ENCODE data around the gene BAIAP3.

DNA sequence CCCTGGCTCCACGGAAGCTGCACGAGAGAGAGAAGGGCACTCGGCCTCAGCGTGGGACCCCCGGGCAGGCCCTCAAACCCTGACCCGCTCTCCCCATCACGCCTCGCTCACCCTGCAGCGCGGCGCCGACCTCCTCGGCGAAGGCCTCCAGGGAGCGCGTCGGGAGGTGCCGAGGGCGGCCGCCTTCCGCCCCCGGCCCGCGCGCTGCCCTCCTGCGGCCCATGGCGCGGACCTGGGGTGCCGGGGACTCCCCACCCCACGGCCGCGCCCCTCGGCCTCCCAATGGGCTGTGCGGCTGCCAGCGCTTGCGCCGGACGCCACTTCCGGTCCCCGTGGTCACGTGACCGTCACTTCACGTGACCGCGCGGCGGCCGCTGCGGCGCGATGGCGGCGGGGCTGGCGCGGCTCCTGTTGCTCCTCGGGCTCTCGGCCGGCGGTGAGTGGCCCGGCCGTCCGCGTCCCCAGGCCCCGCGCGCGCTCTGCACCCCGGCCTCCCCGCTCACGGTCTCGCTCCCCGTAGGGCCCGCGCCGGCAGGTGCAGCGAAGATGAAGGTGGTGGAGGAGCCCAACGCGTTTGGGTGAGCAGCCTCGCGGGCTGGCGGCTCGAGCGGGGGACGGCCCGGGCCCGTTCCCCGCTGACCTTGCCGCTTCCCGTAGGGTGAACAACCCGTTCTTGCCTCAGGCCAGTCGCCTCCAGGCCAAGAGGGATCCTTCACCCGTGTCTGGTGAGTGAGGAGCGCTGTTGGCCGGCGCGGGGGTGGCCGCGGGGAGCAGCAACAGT is 18.3 kb downstream of the BAIAP3 start, which contains the start of the genes GNPTG and TSR3:
- TF ChIP-seq POLR2A (IDR thresholded peaks at IDR 0.05) = peak; percentile 54 to 58
- TF ChIP-seq, protein P1, sequence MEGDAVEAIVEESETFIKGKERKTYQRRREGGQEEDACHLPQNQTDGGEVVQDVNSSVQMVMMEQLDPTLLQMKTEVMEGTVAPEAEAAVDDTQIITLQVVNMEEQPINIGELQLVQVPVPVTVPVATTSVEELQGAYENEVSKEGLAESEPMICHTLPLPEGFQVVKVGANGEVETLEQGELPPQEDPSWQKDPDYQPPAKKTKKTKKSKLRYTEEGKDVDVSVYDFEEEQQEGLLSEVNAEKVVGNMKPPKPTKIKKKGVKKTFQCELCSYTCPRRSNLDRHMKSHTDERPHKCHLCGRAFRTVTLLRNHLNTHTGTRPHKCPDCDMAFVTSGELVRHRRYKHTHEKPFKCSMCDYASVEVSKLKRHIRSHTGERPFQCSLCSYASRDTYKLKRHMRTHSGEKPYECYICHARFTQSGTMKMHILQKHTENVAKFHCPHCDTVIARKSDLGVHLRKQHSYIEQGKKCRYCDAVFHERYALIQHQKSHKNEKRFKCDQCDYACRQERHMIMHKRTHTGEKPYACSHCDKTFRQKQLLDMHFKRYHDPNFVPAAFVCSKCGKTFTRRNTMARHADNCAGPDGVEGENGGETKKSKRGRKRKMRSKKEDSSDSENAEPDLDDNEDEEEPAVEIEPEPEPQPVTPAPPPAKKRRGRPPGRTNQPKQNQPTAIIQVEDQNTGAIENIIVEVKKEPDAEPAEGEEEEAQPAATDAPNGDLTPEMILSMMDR (IDR thresholded peaks at IDR 0.05 in 4 of 5, conservative IDR thresholded peaks at IDR 0.05 in 1 of 5) = peak in 3 of 5 experiments; percentile 6 to 62 (median 53)
